Measurements from ENCODE around the gene AUNIP. TPM values are rescaled to one million over a fixed set of nuclear protein-coding genes. Genes with fewer than 3 reads are reported as not detected.

AUNIP gene
- total RNA-seq, 1 experiment from 2014 or later = 9.4 TPM

- DNase-seq (ENCODE audit: unreplicated experiment) = no peak
- Mint-ChIP-seq H3K4me1 (ENCODE audit: insufficient read depth, unreplicated experiment) (peaks cover 6% of the 10 kb centered on the region), H3K27ac (ENCODE audit: low read depth, unreplicated experiment) (no peak overlapping the region), H3K9me3 (ENCODE audit: unreplicated experiment) (no peaks in the 10 kb centered on the region), H3K36me3 (ENCODE audit: insufficient read depth, unreplicated experiment) (peaks cover 6% of the 10 kb centered on the region), H3K4me3 (ENCODE audit: unreplicated experiment) (no peak overlapping the region), H3K27me3 (ENCODE audit: insufficient read depth, unreplicated experiment) (no peaks in the 10 kb centered on the region)
- CTCF ChIA-PET = no interaction called here
- no TSS peak for BruUV-seq (replicated peaks)
- no peak for TF ChIP-seq CTCF (IDR thresholded peaks at IDR 0.05; ENCODE audit: unreplicated experiment)
- intact Hi-C loops (cut with micrococcal nuclease) = no loop called here
- POLR2A ChIA-PET = interaction anchor here (0.6 to 6.9 kb wide), 2 partner anchors 10 to 71 kb away, joined by 3 to 83 read pairs; no protein-coding TSS in a partner anchor
Measured at GRCh38 chr1:25880518-25880917, 21.3 kb upstream of the AUNIP start.

- H3K4me3 Mint-ChIP-seq (ENCODE audit: unreplicated experiment) = no peak overlapping the region
- intact Hi-C loops (cut with micrococcal nuclease) = no loop called here
- no peak for DNase-seq (ENCODE audit: unreplicated experiment)
Measured at GRCh38 chr1:25879675-25880074, 20.4 kb upstream of the AUNIP start.

GRCh38 chr1:25878690-25879089 is 19.4 kb upstream of the AUNIP start:
- ChIA-PET POLR2A (interaction anchor here (6.9 kb wide), 1 partner anchor 12 kb away, joined by 83 read pairs; no protein-coding TSS in a partner anchor), CTCF (interaction anchor here (0.6 kb wide), 1 partner anchor 12 kb away, joined by 3 read pairs; no protein-coding TSS in a partner anchor)
- no peak overlapping the region for H3K27ac Mint-ChIP-seq (ENCODE audit: low read depth, unreplicated experiment)
- TF ChIP-seq CTCF (IDR thresholded peaks at IDR 0.05; ENCODE audit: unreplicated experiment) = no peak
- no peak for DNase-seq (ENCODE audit: unreplicated experiment)
- H3K36me3 Mint-ChIP-seq (ENCODE audit: insufficient read depth, unreplicated experiment) = peaks cover 6% of the 10 kb centered on the region
- BruUV-seq (replicated peaks) = no TSS peak
- intact Hi-C loops (cut with micrococcal nuclease) = no loop called here
- H3K4me1 Mint-ChIP-seq (ENCODE audit: insufficient read depth, unreplicated experiment) = peaks cover 11% of the 10 kb centered on the region
- no peaks in the 10 kb centered on the region for H3K27me3 Mint-ChIP-seq (ENCODE audit: insufficient read depth, unreplicated experiment)
- no peak overlapping the region for H3K4me3 Mint-ChIP-seq (ENCODE audit: unreplicated experiment)
- no peaks in the 10 kb centered on the region for H3K9me3 Mint-ChIP-seq (ENCODE audit: unreplicated experiment)

More at GRCh38 chr1:25879675-25880074, 20.4 kb upstream of the AUNIP start:
- CTCF ChIA-PET = interaction anchor here (0.6 kb wide), 1 partner anchor 15 kb away, joined by 3 read pairs; no protein-coding TSS in a partner anchor
- POLR2A ChIA-PET = interaction anchor here (6.9 kb wide), 1 partner anchor 11 kb away, joined by 83 read pairs; no protein-coding TSS in a partner anchor
- Mint-ChIP-seq H3K9me3 (ENCODE audit: unreplicated experiment) (no peaks in the 10 kb centered on the region), H3K27ac (ENCODE audit: low read depth, unreplicated experiment) (no peak overlapping the region), H3K4me1 (ENCODE audit: insufficient read depth, unreplicated experiment) (peaks cover 11% of the 10 kb centered on the region), H3K36me3 (ENCODE audit: insufficient read depth, unreplicated experiment) (peaks cover 6% of the 10 kb centered on the region), H3K27me3 (ENCODE audit: insufficient read depth, unreplicated experiment) (no peaks in the 10 kb centered on the region)
- BruUV-seq (replicated peaks) = no TSS peak
- TF ChIP-seq CTCF (IDR thresholded peaks at IDR 0.05; ENCODE audit: unreplicated experiment) = no peak

GRCh38 chr1:25877155-25877554 is 17.9 kb upstream of the AUNIP start:
- Mint-ChIP-seq H3K9me3 (ENCODE audit: unreplicated experiment) (no peaks in the 10 kb centered on the region), H3K27me3 (ENCODE audit: insufficient read depth, unreplicated experiment) (no peaks in the 10 kb centered on the region), H3K36me3 (ENCODE audit: insufficient read depth, unreplicated experiment) (peaks cover 6% of the 10 kb centered on the region), H3K4me3 (ENCODE audit: unreplicated experiment) (no peak overlapping the region), H3K27ac (ENCODE audit: low read depth, unreplicated experiment) (no peak overlapping the region), H3K4me1 (ENCODE audit: insufficient read depth, unreplicated experiment) (peaks cover 11% of the 10 kb centered on the region)
- no peak for TF ChIP-seq CTCF (IDR thresholded peaks at IDR 0.05; ENCODE audit: unreplicated experiment)
- DNase-seq (ENCODE audit: unreplicated experiment) = no peak
- no TSS peak for BruUV-seq (replicated peaks)
- POLR2A ChIA-PET = interaction anchor here (0.5 to 6.9 kb wide), 3 partner anchors 13 to 528 kb away, joined by 3 to 83 read pairs (median 6); no protein-coding TSS in a partner anchor
- CTCF ChIA-PET = interaction anchor here (0.9 kb wide), 1 partner anchor 19 kb away, joined by 3 read pairs; no protein-coding TSS in a partner anchor
- intact Hi-C loops (cut with micrococcal nuclease) = no loop called here
